GDM1 (cell line): ENCODE measurements around the gene UBR2.
"Not testable (repeated sequence)": the region's sequence is repeated elsewhere in the genome, so short reads cannot be mapped to it uniquely, and the experiment has no call there.

Source experiments
- DNase-seq: peaks from one replicate; lab custom pipeline; 2025; lab: John Stamatoyannopoulos, UW

Gene UBR2

DNA sequence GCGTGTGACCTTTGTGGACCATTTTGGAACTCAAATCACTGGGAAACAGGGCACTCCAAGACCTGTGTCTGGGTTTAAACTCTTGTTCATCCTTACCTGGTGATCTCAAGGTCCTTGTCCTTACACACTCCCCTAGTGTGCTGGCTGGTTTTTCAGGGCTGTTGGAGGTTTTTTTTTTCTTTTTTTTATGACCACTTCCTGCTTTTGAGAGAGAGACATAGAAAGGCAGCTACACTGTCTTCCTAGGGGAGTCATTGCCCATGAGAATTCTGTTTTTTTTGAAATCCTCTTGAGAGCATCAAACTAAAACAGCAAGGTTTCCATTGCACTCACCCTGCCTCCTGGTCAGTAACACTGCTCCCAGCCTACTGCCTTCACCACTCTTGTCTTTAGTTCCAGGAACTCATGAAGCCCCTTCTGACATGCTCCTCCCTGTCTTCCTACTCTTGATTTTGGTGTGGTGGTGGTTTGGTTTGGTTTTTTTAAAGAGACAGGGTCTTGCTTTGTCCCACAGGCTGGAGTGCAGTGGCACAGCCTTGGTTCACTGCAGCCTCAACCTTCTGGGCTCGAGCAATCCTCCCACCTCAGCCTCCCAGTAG lies 130.0 kb downstream of the UBR2 start:
- DNase-seq, result no peak

DNA sequence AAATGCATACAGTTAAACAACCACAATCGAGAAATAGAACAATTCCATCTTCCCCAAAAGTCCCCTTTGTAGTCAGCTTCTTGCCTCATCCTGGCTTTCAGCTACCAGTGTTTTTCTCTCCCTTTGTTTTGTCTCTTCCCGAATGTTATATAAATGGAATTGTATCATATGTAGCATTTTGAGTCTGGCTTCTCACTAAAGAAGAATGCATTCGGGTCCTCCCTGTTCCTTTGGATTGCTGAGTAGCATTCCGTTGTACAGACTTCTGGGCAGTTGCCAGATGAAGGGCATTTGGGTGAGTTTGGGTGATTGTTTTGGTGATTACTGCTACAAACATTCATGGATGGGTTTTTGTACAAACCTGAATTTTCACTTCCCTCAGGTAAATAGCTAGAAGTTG lies 130.8 kb downstream of the UBR2 start:
- DNase-seq, result no peak

DNA sequence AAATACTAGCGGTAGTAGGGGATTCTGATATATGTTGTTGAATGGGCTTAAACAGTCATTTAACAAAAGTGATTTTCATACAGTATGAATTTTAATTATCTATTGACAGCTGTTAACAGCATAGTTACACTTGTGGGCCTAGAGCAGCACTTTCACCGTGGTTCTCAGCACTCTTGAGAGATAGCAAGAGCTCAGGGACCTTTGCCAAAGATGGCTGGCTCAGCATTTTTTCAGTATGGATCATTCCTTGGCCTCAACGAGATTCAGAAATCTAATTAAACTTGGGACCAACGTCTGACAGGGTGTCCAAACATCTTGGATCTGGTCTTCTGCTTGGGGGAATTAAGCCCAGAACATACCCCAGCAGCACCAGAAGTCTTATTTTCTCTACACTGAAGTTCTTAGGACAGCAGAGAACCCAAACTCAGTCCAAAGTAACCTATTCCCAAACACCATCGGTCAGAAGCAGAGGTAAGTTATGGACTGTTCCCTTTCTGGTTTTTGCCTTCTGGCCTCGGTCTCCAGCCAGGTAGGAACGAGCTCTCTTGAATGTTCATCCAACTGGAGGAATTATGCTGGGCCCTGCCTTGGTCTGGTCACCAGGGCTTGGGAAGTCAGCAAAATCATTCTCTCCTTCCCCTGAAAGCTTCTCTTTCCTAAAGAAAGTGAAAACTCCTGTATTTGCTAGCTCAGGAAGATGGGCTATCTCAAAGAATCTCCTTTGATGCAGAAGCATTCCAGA lies 132.9 kb downstream of the UBR2 start:
- no peak for DNase-seq

DNA sequence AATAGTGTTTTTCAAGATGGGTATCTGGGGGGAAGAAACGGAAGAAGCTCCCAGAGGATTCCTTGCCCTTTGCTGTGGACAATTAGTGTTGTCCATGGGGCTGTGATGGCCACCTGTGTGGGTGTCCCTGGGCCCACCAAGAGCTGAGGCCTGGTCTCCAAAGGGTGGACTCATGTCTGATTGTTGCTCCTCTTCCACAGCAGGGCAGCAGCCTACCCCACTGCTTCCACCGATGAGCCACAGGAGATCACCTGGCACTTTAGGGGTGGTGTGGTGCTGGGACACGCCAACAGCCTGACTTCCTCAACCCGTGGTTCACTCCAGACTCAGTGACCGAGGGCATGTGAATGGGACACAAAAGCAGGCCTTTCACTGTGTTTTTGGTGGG lies 133.4 kb downstream of the UBR2 start:
- DNase-seq, result no peak

DNA sequence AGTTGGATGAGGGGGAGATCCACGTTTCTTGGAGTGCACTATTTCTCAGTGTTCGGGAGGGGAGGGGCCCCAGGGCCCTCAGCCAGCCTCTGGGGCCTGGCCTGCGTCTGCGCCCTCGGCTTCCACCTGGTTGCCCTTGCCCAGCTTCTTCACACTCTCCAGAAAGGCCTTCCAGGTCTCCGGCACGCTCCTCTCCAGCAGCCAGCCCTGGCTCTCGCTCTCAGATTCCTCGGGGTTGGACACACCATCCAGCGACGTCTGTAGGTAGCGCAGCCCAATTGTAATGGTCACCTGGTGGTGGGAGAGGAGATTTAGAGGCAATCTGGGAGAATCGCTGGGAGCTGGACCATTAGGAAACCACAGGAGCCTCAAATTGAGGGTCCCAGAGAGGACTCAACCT lies 134.4 kb downstream of the UBR2 start:
- no peak for DNase-seq

DNA sequence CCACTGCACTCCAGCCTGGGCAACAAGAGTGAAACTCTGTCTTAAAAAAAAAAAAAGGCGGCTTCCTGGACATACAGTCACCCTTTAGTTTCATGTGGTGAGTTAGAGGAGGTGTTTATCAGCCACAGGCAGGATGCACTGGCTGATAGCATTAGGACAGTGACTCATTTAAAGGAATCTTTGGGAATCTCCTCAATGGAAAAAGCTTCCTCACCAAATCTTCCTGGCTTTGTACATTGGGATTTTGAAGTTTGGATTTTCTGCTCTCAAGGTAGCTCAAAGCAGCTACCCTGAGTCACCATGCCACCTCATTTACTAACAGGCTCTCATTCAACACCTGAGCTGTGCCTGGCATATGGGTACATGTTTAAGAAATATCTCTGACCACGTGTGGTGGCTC lies 138.4 kb downstream of the UBR2 start:
- DNase-seq, result no peak

DNA sequence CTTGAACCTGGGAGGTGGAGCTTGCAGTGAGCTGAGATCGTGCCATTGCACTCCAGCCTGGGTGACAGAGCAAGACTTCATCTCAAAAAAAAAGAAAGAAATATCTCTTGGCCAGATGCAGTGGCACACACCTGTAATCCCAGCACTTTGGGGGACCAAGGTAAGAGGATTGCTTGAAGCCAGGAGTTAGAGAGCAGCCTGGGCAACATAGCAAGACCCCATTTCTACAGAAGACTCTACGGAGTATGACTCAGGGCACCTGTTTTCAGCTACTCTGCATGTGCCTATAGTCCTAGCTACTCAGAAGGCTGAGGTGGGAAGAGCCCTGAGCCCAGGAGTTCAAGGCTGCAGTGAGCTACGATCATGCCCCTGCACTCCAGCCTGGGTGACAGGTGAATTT lies 139.0 kb downstream of the UBR2 start:
- not testable (repeated sequence) for DNase-seq

DNA sequence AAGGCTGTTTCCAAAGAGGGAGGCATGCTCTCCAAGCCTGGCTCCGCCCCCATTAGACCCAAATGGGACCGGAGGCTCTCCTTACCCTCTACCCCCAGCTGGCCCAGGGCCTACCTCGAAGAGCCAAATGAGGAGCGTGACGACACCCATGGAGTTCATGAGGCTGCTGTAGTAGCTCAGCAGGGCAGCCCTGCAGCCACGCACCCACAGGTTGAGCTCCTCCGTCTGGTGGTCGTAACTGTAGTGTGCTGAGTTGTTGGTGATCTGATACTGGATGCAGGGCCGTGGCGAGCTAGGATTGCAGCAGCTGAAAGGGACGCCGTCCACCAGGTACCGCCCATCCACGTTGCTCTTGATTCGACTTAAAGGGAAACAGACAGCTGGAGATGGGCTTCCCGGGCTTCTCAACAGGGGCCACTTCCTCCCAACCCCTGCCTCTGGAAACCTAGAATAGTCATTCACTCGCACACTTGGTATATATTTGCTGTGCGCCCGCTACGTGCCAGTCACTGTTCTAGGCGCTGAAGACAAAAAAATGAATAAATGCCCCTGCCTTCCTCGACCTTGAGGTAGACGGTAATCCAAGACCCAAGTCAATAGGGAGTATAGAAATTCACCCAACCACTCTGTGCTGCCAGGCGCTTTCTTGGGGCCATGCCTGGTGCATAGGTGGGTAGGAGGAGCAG lies 140.6 kb downstream of the UBR2 start:
- no peak for DNase-seq

DNA sequence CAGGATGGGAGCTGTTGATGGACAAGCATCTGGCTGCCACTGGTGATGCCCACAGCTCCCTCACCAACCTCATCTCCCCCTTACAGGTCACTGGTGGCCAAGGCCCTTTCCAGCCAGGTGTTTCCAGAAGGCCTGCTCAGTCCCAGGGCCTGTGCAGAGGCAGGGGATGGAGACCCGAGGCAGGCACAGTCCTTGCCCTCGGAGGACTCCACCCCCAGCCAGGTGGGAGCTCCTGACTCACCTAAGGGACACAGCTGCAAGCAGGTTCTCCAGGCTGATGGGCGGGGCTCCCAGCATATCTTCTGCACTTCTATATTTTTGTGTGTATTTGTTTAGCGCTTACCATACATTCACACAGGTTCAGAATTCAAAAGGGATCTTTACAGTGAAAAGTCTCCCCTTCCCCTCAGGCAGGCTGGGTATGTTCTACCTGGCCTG lies 141.1 kb downstream of the UBR2 start:
- DNase-seq, result no peak

DNA sequence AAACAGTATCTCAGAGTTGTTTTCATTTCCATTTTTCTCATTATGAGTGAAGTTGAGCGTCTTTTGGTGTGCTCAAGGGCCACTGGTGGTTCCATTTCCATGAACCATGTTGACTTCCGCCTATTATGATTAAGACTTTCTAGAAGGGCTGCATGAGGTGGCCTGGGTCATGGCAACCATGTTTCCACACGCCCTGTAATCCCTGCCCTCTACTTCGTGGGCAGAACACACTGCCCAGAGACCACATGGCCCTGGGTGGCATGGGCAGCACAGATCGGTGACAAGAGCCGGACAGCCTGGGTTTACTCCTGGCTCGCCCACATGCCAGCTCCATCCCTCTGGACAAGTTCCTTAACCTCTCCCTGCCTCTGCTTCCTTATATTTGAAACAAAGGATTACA lies 143.8 kb downstream of the UBR2 start:
- no peak for DNase-seq

DNA sequence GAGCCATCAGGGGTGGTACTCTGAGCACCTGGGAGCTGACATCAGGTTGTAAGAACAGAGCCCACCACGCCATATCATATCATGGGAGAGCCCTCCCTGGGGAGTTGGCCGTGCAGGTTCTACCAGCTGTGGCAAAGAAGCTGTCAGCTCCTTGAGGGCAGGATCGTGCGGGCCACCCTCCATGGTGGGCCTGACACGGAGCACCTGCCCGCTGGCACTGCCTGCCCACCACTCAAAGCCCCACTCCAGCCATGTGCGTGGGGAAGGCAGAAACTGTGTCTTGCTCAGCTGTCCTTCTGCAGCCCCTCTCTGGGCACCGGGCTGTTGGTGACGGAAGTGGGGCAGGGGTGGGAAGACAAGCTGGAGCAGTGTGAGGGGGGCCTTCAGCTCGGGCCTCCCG lies 144.3 kb downstream of the UBR2 start:
- no peak for DNase-seq

DNA sequence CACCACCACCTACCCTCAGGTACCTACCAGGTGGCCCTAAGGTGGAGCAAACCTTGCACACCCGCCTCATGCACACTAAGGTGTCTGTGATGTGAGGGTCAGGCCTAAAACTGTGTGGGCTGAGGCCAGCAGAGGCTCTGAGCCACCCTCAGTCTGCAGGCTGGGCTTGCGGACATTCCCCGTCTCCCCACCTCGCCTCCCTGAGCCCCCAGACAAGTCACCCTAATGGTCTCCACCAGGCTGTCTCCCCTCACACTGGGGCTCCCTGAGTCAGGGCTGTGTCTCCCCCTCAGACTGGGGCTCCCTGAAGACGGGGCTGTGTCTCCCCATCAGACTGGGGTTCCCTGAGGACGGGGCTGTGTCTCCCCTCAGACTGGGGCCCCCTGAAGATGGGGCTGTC lies 146.0 kb downstream of the UBR2 start:
- no peak for DNase-seq

DNA sequence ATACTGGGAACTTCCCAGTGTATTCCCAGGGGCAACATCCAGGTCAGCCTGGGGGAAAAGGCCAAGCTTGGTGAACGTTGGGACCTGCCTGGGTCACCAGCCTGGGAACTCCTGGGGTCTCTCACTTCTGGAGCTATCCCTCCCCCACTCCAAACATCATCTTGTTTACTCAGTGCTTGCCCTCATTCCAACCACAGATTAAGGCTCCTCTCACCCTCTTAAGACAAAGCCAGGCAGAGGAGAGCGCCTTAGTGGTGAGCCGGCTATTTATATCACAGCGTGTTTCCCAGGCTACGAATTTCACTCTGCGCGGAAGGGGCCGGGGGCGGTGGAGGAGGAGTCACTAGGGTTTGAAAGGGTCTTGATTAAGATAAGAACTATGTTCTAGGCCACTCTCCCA lies 146.5 kb downstream of the UBR2 start:
- no peak for DNase-seq

DNA sequence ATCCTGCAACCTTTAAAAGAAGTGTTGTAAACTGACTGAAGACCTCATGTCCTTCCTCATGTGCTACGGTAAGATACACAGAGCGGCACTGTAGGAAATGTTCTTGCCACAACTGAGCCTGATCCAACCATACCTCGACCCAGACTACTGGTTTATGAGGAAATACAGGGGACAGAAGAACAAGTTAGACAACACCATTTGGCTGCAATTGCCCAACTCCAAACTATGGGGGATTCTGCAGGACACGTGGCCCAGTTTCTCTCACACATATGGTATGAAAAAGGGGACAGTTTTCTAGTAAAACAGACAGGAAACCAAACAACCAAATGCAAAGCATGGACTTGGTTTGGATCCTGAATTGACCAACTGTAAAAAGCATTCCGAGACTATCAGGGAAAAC lies 148.1 kb downstream of the UBR2 start:
- no peak for DNase-seq

DNA sequence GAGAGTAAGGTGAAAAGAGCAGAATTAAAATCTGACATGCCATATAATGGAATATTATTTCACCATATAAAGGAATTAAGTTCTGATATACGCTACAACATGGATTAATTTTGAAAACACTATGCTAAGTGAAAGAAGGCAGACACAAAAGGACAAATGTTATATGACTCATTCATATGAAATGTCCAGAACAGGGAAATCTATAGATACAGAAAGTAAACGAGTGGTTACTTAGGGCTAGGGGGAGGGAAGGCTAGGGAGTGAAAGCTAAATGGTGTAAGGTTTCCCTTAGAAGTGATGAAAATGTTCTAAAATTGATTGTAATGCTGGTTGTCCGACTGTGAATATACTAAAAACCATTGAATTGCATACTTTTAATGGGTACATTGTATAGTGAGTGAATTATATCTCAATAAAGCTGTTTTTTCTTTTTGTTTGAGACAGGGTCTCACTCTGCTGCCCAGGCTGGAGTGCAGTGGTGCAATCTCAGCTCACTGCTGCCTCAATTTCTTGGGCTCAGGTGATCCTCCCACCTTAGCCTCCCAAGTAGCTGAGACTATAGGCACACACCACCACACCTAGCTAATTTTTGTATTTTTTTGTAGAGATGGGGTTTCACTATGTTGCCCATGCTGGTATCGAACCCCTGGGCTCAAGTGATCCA lies 150.4 kb downstream of the UBR2 start:
- DNase-seq, result no peak

DNA sequence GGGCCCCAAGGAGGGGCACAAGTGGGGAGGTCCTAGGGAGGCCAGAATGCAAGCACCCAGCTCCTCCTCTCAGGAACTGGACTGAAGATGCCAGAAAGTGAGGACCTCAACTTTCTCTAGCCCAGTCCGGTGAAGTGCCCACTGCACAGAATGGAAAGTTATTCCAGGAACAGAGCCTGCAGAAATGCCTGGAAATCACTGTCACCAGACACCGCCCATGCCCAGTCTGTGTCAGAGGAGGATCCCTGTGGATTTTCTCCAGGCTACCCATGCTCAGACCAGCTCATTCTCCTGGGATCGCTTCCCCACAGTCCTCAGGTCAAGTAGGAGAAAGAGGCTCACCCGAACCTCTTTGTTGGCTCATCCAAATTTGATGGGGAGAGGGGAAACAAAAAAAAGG lies 152.0 kb downstream of the UBR2 start:
- no peak for DNase-seq

DNA sequence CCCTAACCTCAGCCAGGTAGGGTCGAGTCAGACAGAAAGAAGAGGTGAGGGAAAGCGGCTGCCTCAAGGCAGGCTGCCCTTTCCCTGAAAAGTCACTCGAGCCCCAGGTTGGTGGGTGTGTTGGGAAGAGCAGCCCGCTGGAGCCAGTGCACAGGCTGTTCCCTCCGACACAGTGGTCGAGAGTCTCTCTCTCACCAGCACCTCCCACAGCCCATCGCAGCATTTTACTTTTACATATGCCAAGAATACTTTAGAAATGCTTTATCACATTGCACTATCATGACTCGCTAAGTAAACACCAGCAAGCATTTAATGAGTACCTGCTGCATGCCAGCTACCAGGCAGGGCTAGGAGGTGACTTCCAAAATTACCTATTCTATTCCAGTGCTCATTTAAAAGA lies 156.9 kb downstream of the UBR2 start:
- no peak for DNase-seq

DNA sequence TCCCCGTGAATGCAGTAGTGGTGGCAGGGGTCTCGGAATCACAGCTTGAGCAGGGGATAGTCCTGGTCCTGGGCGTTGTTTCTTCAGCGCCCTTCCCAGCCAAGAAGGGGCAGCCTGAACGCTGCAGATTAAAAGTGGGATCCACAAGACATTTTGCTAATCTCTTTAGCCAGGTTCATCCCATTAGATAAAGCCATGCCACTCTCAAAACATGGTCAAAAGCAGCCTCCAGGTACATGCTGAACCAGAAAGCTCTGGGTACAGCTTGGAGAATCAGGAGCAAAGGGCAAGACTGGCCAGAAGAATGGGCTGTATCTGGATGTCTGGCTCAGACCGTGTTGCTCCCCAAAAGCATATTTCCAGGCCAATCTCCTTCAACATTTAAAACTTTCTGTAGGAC lies 158.7 kb downstream of the UBR2 start, which contains the start of gene PRPH2:
Gene PRPH2, minus strand, starts transcription at position 101 of the 400 bp plus-strand sequence. CDS start 263 bp downstream, outside the sequence.
- no peak for DNase-seq

DNA sequence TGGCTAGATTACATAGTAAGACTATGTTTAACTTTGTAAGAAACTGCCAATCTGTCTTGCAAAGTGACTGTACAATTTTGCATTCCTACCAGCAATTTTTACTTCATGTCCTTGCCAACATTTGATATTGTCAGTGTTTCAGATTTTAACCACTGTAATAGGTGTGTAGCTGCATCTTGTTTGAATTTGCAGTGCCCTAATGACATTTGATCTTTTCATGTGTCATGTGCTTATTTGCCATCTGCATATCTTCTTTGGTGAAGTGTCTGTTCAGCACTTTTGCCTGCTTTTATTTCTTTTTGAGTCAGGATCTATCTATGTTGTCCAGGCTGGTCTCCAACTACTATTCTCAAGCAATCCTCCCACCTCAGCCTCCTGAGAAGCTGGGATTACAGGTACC lies 161.0 kb downstream of the UBR2 start:
- no peak for DNase-seq

DNA sequence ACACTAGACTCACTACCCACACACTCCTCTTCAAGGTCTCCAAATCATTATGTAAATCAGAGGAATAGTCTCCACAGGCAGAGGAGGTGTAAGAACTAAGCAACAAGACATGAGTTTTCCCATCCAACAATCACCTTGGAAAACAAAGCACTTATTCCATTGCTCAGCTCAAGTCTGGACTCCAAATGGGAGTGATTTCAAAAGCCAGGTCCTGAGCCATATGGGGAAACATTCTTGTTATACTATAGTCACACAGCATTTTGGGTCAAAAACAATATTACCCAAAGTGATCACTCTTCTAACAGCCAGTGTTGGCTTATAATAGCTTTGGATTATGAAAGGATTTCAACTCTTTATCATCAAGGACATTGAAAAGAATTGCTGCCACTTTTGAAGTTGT lies 162.2 kb downstream of the UBR2 start:
- no peak for DNase-seq

DNA sequence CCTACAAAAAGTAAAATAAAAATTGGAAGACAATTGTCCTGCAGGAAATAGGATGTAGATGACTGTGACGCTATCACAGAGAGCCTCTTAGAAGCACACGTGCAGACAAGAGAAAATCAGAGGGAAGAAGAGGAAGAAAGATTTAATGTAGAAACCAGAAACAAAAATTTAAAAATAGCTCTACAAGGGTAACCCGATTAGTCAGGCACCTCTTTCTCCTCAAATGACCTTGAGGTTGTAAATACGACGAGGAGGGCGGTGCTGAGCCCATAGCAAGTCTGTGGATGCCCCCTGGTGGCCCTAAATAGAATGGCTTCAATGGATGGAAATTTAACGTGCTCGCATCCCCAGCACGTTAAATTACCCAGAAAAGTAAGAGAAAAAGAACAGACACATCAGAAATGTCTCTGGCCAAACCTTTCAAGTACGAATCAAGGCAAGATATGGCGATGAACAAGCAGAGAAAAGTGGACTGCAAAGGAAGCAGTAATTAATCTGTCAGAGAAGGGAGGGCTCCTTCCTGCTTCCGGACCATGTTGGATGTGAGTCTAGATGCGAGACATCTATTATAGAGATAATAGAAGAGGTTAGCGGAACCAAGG lies 162.8 kb downstream of the UBR2 start:
- DNase-seq, result peak; percentile 49

DNA sequence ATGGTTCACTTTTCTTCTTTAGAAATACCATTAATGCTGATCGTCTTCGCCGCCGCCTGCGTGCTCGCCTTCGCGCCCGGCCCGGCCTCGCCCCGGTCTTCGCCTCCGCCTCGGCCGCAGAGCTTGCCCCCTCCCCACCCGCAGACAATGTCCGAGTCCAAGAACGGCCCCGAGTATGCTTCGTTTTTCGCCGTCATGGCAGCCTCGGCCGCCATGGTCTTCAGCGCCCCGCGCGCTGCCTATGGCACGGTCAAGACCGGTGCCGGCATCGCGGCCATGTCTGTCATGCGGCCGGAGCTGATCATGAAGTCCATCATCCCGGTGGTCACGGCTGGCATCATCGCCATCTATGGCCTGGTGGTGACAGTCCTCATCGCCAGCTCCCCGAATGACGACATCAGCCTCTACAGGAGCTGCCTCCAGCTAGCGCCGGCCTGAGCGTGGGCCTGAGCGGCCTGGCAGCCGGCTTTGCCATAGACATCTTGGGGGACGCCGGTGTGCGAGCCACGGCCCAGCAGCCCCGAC lies 163.3 kb downstream of the UBR2 start:
- no peak for DNase-seq
